K562 (cell line): Measurements from ENCODE around the gene LINGO3. TPM values are rescaled to one million over a fixed set of nuclear protein-coding genes. Genes with fewer than 3 reads are reported as not detected.

Source experiments
- BCOR ChIP-seq: fragments of 450-650 bp; IDR thresholded peaks from 2 replicates; pipeline ENCODE4 v1.6.1; 2016
- BRD4 ChIP-seq: fragments of 200-600 bp; sonication (generic); IDR thresholded peaks from 2 replicates; pipeline ENCODE4 v1.6.1; 2017; ENCODE audit warnings: inconsistent platforms
- KDM1A ChIP-seq, 2 experiments: fragments of 450-650 bp; IDR thresholded peaks; 2 replicates each; pipeline ENCODE4 v1.6.1; 2016; ENCODE audit warnings: mild to moderate bottlenecking in 2 of 2
- KDM5B ChIP-seq: fragments of 200-600 bp; sonication (generic); IDR thresholded peaks from 2 replicates; pipeline ENCODE4 v1.6.1; 2012; ENCODE audit warnings: low read depth, mild to moderate bottlenecking, moderate library complexity, low read length, control low read depth, inconsistent platforms; ENCODE audit not compliant: insufficient replicate concordance
- NR3C1 ChIP-seq: sonication (generic); formaldehyde crosslinking; IDR thresholded peaks from 2 replicates; pipeline ENCODE4 v1.8.1; 2022; ENCODE audit warnings: missing genetic modification reagents
- PHF20 ChIP-seq: fragments of 450-650 bp; IDR thresholded peaks from 2 replicates; pipeline ENCODE4 v1.6.1; 2018; ENCODE audit not compliant: partially characterized antibody
- SMAD3 ChIP-seq: fragments of 450-650 bp; formaldehyde crosslinking; conservative IDR thresholded peaks from 2 replicates; pipeline ENCODE4 v1.4.0; 2020; ENCODE audit warnings: mild to moderate bottlenecking
- ZKSCAN1 ChIP-seq: fragments of 150-350 bp; IDR thresholded peaks from 2 replicates; pipeline ENCODE4 v1.6.1; 2016; ENCODE audit warnings: low read depth, low read length
- polyA plus RNA-seq, 8 experiments: library from polyadenylated mRNA; depleted of rRNA in 4 of 8; stranded (reverse) in 5 of 8; unstranded in 3 of 8; fragments of >200 nt; fragmentation: Nextera tagmentation in 2 of 8; fragmentation: Illumina TruSeq in 1 of 8; extraction: Ambion mirVana in 2 of 8; extraction: Trizol in 1 of 8; gene quantifications; 2 replicates each; pipeline versions ENCODE4 v1.2.1 to v1.2.3, GENCODE V29; 2011 to 2014; ENCODE audit warnings: inconsistent platforms in 1 of 8, missing spikeins in 1 of 8
- total RNA-seq, 7 experiments: library from RNA; depleted of rRNA in 6 of 7; stranded (reverse); fragments of >200 nt in 6 of 7; fragmentation: Illumina TruSeq in 2 of 7; extraction: Trizol in 2 of 7; gene quantifications; 2 replicates each; pipeline versions ENCODE4 v1.2.1 to v1.2.3, GENCODE V29; 2011 to 2021; ENCODE audit warnings: low replicate concordance in 1 of 7
- TF ChIP-seq, protein P1 (sequence below), 2 experiments: fragments of 450-650 bp; conservative IDR thresholded peaks; 2 replicates each; pipeline ENCODE4 v1.6.1; 2017; ENCODE audit warnings: mild to moderate bottlenecking in 2 of 2, moderate library complexity in 2 of 2
- TF ChIP-seq, protein P2 (sequence below), 2 experiments: fragments of 450-650 bp in 1 of 2; sonication (generic) in 1 of 2; formaldehyde crosslinking in 1 of 2; IDR thresholded peaks in 1 of 2; conservative IDR thresholded peaks in 1 of 2; 2 replicates each; pipeline versions ENCODE4 v1.6.1 to v1.8.1; 2016 to 2023; ENCODE audit warnings: mild to moderate bottlenecking in 2 of 2, moderate library complexity in 2 of 2, inconsistent platforms in 1 of 2, missing genetic modification reagents in 1 of 2
- TF ChIP-seq, protein P3 (sequence below): fragments of 450-650 bp; IDR thresholded peaks from 2 replicates; pipeline ENCODE4 v1.6.1; 2016; ENCODE audit warnings: low read depth

The LINGO3 gene
- total and polyA plus RNA-seq, 9 of the 15 experiments (the other 6 are each of a cell fraction or from before 2014, with no cell fraction given) = 0.03 to 0.05 (median 0.03) TPM; not detected in 6

DNA sequence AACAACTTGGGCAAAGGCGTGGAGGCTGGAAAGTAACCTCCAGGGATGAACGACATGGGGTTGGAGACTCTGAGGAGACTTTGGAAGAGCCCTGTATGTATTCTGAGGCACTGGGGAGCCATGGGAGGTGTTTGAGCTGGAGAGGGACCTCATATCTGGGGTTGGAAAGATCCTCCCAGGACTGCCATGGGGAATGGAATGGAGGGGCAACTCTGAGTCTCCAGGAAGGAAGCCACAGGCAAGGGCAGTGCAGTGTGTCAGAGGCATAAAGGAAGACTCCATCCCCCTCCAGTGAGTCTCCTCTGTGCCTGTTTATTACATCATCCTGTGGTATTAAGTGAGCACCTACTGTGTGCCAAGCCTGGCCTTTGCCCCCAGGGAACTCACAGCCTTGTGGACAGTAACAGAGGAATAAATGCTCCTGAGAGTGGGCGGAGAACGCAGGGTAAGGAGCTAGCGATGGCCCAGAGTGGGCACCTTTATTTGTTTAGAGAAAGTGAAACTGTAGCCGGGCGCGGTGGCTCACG, 33.7 kb downstream of the LINGO3 start (continued):
- TF ChIP-seq PHF20 (peak; percentile 26), BRD4 (no peak), NR3C1 (CRISPR knock-in tag) (no peak), KDM1A (IDR thresholded peaks at IDR 0.05) (peak in 1 of 2 experiments; percentile 46; a peak in 2 of 4 replicates), SMAD3 (CRISPR knock-in tag) (no peak), ZKSCAN1 (peak; percentile 92), KDM5B (no peak), BCOR (peak; percentile 23; the same call in 1 of the 2 replicates)
- TF ChIP-seq, protein P1, sequence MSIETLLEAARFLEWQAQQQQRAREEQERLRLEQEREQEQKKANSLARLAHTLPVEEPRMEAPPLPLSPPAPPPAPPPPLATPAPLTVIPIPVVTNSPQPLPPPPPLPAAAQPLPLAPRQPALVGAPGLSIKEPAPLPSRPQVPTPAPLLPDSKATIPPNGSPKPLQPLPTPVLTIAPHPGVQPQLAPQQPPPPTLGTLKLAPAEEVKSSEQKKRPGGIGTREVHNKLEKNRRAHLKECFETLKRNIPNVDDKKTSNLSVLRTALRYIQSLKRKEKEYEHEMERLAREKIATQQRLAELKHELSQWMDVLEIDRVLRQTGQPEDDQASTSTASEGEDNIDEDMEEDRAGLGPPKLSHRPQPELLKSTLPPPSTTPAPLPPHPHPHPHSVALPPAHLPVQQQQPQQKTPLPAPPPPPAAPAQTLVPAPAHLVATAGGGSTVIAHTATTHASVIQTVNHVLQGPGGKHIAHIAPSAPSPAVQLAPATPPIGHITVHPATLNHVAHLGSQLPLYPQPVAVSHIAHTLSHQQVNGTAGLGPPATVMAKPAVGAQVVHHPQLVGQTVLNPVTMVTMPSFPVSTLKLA (conservative IDR thresholded peaks at IDR 0.05) = no peak
- TF ChIP-seq, protein P2, sequence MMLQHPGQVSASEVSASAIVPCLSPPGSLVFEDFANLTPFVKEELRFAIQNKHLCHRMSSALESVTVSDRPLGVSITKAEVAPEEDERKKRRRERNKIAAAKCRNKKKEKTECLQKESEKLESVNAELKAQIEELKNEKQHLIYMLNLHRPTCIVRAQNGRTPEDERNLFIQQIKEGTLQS (IDR thresholded peaks at IDR 0.05) = peak; percentile 56
- TF ChIP-seq, protein P2 (CRISPR knock-in tag; conservative IDR thresholded peaks at IDR 0.05) = no peak
- TF ChIP-seq, protein P3, sequence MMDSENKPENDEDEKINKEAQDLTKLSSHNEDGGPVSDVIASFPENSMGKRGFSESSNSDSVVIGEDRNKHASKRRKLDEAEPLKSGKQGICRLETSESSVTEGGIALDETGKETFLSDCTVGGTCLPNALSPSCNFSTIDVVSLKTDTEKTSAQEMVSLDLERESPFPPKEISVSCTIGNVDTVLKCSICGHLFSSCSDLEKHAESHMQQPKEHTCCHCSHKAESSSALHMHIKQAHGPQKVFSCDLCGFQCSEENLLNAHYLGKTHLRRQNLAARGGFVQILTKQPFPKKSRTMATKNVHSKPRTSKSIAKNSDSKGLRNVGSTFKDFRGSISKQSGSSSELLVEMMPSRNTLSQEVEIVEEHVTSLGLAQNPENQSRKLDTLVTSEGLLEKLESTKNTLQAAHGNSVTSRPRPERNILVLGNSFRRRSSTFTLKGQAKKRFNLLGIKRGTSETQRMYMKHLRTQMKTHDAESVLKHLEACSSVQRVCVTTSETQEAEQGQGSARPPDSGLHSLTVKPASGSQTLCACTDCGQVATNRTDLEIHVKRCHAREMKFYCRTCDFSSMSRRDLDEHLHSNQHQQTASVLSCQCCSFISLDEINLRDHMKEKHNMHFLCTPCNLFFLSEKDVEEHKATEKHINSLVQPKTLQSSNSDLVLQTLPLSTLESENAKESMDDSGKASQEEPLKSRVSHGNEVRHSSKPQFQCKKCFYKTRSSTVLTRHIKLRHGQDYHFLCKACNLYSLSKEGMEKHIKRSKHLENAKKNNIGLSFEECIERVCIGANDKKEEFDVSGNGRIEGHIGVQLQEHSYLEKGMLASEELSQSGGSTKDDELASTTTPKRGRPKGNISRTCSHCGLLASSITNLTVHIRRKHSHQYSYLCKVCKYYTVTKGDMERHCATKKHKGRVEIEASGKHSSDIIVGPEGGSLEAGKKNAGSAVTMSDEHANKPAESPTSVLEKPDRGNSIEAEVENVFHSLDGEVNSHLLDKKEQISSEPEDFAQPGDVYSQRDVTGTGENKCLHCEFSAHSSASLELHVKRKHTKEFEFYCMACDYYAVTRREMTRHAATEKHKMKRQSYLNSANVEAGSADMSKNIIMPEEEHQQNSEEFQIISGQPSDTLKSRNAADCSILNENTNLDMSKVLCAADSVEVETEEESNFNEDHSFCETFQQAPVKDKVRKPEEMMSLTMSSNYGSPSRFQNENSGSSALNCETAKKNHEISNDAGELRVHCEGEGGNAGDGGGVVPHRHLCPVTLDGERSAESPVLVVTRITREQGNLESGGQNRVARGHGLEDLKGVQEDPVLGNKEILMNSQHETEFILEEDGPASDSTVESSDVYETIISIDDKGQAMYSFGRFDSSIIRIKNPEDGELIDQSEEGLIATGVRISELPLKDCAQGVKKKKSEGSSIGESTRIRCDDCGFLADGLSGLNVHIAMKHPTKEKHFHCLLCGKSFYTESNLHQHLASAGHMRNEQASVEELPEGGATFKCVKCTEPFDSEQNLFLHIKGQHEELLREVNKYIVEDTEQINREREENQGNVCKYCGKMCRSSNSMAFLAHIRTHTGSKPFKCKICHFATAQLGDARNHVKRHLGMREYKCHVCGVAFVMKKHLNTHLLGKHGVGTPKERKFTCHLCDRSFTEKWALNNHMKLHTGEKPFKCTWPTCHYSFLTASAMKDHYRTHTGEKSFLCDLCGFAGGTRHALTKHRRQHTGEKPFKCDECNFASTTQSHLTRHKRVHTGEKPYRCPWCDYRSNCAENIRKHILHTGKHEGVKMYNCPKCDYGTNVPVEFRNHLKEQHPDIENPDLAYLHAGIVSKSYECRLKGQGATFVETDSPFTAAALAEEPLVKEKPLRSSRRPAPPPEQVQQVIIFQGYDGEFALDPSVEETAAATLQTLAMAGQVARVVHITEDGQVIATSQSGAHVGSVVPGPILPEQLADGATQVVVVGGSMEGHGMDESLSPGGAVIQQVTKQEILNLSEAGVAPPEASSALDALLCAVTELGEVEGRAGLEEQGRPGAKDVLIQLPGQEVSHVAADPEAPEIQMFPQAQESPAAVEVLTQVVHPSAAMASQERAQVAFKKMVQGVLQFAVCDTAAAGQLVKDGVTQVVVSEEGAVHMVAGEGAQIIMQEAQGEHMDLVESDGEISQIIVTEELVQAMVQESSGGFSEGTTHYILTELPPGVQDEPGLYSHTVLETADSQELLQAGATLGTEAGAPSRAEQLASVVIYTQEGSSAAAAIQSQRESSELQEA = no peak
- TF ChIP-seq, all 486 proteins: peak for 14
